HG02938 (cell line): ENCODE results near the gene VPS54.
A peak's percentile ranks its signal among the peaks of the same experiment; 100 is the strongest.
"Not testable (repeated sequence)": the region's sequence is repeated elsewhere in the genome, so short reads cannot be mapped to it uniquely, and the experiment has no call there.

ENCODE experiments used
- ATAC-seq: cut with Tn5 transposase; IDR thresholded peaks from one replicate; pipeline ENCODE4 v1.9.1; 2021; ENCODE audit warnings: mild to moderate bottlenecking, moderate library complexity; ENCODE audit not compliant: unreplicated experiment

Gene VPS54

GRCh38 chr2:64023485-64024258 lies 4.4 kb upstream of the VPS54 start:
- ATAC-seq = no peak

- ATAC-seq = no peak
Observed at GRCh38 chr2:64021578-64021977, 2.4 kb upstream of the VPS54 start.

- ATAC-seq = no peak
Observed at GRCh38 chr2:64019975-64020528, 824 bp upstream of the VPS54 start.

- peak; percentile 43 for ATAC-seq
Observed at GRCh38 chr2:64018701-64019082, 536 bp downstream of the VPS54 start.

- ATAC-seq = no peak
Observed at GRCh38 chr2:64017811-64018700, 1.2 kb downstream of the VPS54 start.

- no peak for ATAC-seq
Observed at GRCh38 chr2:64015898-64016297, 3.3 kb downstream of the VPS54 start.

- no peak for ATAC-seq
Observed at GRCh38 chr2:64015391-64015790, 3.8 kb downstream of the VPS54 start.

GRCh38 chr2:64014628-64015027 lies 4.6 kb downstream of the VPS54 start:
- no peak for ATAC-seq

GRCh38 chr2:64013053-64013452 lies 6.2 kb downstream of the VPS54 start:
- ATAC-seq = no peak

- no peak for ATAC-seq
Observed at GRCh38 chr2:64012115-64012514, 7.1 kb downstream of the VPS54 start.

- ATAC-seq = no peak
Observed at GRCh38 chr2:64008434-64009009, 10.7 kb downstream of the VPS54 start.

GRCh38 chr2:64007924-64008323 lies 11.3 kb downstream of the VPS54 start:
- no peak for ATAC-seq

GRCh38 chr2:64005707-64006356 lies 13.4 kb downstream of the VPS54 start:
- no peak for ATAC-seq

- ATAC-seq = no peak
Observed at GRCh38 chr2:64003239-64003638, 16.0 kb downstream of the VPS54 start.

GRCh38 chr2:64001382-64002101 lies 17.7 kb downstream of the VPS54 start:
- ATAC-seq = no peak

- ATAC-seq = no peak
Observed at GRCh38 chr2:64000630-64001381, 18.4 kb downstream of the VPS54 start.

- ATAC-seq = no peak
Observed at GRCh38 chr2:63999049-63999448, 20.2 kb downstream of the VPS54 start.

GRCh38 chr2:63996582-63997198 lies 22.5 kb downstream of the VPS54 start:
- not testable (repeated sequence) for ATAC-seq
